ENCODE results near the gene PCMTD2. TPM values are rescaled to one million over a fixed set of nuclear protein-coding genes. Genes with fewer than 3 reads are reported as not detected.

PCMTD2 gene
- total RNA-seq, 2 donors from 2014 or later = 55.9 to 113 TPM

DNA sequence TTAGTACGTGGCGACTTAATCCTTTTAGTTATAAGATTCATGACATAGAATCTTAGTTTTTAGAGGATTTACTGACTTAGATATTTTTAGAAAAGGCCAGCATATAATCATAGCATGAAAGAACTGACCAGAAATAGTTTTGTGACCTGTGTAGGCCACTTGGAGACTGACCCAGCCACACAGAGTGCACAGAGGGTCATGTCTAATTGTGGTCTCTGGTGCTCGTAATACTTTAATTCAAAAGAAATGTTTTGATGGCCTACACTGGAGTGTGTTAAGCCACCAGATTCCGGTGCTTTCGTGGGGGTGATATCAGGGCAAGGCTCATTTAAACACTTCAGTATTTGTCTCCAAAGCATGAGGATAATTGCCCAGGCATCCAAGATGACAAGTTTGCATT is 11.4 kb downstream of the PCMTD2 start:
- no peaks in the 10 kb centered on the region for H3K27me3 ChIP-seq (replicated peaks; ENCODE audit: insufficient read depth)
- no peaks in the 10 kb centered on the region for H3K9me3 ChIP-seq
- H3K4me1 ChIP-seq (ENCODE audit: control insufficient read depth in 1 of 2, low read depth in 2 of 2) = no peaks in the 10 kb centered on the region
- H3K27ac ChIP-seq = no peak overlapping the region
- no peak overlapping the region for H3K4me3 ChIP-seq
- no peak for DNase-seq (ENCODE audit: low spot score)
- ATAC-seq (ENCODE audit: insufficient number of reproducible peaks, low FRiP score, low read depth) = no peak
- TF ChIP-seq, protein P1, sequence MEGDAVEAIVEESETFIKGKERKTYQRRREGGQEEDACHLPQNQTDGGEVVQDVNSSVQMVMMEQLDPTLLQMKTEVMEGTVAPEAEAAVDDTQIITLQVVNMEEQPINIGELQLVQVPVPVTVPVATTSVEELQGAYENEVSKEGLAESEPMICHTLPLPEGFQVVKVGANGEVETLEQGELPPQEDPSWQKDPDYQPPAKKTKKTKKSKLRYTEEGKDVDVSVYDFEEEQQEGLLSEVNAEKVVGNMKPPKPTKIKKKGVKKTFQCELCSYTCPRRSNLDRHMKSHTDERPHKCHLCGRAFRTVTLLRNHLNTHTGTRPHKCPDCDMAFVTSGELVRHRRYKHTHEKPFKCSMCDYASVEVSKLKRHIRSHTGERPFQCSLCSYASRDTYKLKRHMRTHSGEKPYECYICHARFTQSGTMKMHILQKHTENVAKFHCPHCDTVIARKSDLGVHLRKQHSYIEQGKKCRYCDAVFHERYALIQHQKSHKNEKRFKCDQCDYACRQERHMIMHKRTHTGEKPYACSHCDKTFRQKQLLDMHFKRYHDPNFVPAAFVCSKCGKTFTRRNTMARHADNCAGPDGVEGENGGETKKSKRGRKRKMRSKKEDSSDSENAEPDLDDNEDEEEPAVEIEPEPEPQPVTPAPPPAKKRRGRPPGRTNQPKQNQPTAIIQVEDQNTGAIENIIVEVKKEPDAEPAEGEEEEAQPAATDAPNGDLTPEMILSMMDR (IDR thresholded peaks at IDR 0.05) = no peak
- peaks cover 7% of the 10 kb centered on the region for H3K36me3 ChIP-seq

DNA sequence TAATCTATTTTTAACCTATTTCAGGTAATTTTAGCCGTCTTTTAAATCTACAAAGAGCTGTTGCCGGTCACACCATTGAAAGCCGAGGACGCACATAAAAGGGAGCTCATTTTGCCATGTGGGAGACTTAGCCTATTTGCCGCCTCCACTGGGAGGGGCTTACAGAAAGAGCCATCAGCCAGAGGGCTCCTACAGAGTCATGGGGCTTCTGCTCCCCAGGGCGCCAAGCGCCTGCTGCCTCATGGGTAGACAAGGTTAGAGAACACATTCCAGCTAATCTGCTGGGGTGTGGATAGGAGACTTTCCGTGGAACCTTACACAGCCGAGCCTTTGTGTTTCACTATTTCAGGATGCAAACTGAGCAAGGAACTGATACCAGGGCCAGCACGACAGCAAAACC is 12.6 kb downstream of the PCMTD2 start:
- peaks cover 7% of the 10 kb centered on the region for H3K36me3 ChIP-seq
- H3K27me3 ChIP-seq (replicated peaks; ENCODE audit: insufficient read depth) = no peaks in the 10 kb centered on the region
- H3K4me1 ChIP-seq (ENCODE audit: control insufficient read depth in 1 of 2, low read depth in 2 of 2) = no peaks in the 10 kb centered on the region
- DNase-seq (ENCODE audit: low spot score) (no peak), ATAC-seq (ENCODE audit: insufficient number of reproducible peaks, low FRiP score, low read depth) (no peak)
- H3K4me3 ChIP-seq = no peak overlapping the region
- H3K9me3 ChIP-seq = no peaks in the 10 kb centered on the region
- no peak overlapping the region for H3K27ac ChIP-seq
- TF ChIP-seq, protein P1 (IDR thresholded peaks at IDR 0.05) = no peak

DNA sequence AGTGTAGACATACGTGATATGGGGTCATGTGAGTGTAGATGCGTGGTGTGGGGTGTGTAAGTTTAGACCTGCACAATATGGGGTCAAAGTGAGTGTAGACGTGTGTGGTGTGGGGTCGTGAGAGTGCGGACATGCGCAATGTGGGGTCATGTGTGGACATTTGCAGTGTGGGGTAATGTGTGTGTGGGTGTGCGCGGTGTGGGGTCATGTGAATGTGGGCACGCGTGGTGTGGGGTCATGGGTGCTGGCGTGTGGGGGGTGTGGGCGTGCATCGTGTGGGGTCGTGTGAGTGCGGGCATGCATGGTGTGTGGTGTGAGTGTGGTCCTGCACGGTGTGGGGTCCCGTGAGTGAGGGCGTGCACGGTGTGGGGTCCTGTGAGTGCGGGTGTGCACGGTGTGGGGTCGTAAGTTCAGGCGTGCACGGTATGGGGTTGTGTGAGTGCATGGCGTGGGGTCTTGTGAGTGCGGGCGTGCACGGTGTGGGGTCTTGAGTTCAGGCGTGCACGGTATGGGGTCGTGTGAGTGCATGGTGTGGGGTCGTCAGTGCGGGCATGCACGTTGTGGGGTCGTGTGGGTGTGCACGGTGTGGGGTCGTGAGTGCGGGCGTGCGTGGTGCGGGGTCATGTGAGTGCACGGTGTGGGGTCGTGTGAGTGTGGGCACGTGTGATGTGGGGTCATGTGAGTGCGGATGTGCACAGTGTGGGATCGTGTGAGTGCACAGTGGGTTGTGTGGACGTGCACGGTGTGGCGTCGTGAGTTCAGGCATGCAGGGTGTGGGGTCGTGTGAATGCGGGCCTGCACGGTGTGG is 14.3 kb downstream of the PCMTD2 start:
- H3K36me3 ChIP-seq = peaks cover 7% of the 10 kb centered on the region
- H3K9me3 ChIP-seq = no peaks in the 10 kb centered on the region

DNA sequence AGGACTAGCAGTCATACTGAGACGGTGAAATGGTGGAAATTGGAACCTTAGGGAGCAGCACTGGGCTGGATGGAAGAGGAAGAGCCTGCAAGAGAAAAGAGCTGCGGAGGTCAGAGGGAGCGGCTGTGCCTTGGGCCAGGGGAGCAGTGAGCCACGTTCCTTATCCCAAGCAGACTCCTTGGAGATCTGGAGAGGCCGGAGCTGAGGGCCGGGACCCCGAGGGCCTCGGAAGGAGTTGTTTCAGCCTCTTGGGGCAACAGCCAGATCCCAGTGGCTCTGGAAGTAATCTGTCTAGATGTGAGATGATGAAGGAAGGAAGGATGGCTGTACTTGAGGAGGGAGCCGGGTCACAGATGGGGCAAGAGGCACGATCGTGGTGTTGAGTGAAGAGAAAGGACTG is 16.1 kb downstream of the PCMTD2 start:
- Histone ChIP-seq H3K36me3 (peaks cover 7% of the 10 kb centered on the region), H3K4me3 (no peak overlapping the region), H3K27ac (no peak overlapping the region), H3K4me1 (ENCODE audit: control insufficient read depth in 1 of 2, low read depth in 2 of 2) (no peaks in the 10 kb centered on the region), H3K27me3 (replicated peaks; ENCODE audit: insufficient read depth) (no peaks in the 10 kb centered on the region), H3K9me3 (no peaks in the 10 kb centered on the region)
- TF ChIP-seq, protein P1 (IDR thresholded peaks at IDR 0.05) = no peak
- ATAC-seq (ENCODE audit: insufficient number of reproducible peaks, low FRiP score, low read depth) (no peak), DNase-seq (ENCODE audit: low spot score) (no peak)

More for the DNA sequence above, 14.3 kb downstream of the PCMTD2 start:
- Histone ChIP-seq H3K27me3 (replicated peaks; ENCODE audit: insufficient read depth) (no peaks in the 10 kb centered on the region), H3K4me1 (ENCODE audit: control insufficient read depth in 1 of 2, low read depth in 2 of 2) (no peaks in the 10 kb centered on the region), H3K4me3 (no peak overlapping the region), H3K27ac (no peak overlapping the region)
- no peak for DNase-seq (ENCODE audit: low spot score)
- TF ChIP-seq, protein P1 (IDR thresholded peaks at IDR 0.05) = no peak
- no peak for ATAC-seq (ENCODE audit: insufficient number of reproducible peaks, low FRiP score, low read depth)

DNA sequence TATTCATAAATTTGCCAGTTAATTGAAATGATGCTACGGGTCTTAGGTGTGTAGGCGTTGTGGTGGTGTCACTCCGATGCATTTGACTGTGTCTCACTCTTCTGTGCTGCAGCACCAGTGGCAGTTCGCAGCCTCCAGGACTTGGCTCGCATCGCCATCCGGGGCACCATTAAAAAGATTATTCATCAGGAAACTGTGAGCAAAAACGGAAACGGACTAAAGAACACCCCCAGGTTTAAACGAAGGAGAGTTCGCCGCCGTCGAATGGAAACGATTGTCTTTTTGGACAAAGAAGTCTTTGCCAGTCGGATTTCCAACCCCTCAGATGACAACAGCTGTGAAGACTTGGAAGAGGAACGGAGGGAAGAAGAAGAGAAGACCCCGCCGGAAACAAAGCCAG is 17.6 kb downstream of the PCMTD2 start:
- TF ChIP-seq, protein P1 (IDR thresholded peaks at IDR 0.05) = no peak
- no peaks in the 10 kb centered on the region for H3K4me1 ChIP-seq (ENCODE audit: control insufficient read depth in 1 of 2, low read depth in 2 of 2)
- no peaks in the 10 kb centered on the region for H3K27me3 ChIP-seq (replicated peaks; ENCODE audit: insufficient read depth)
- no peaks in the 10 kb centered on the region for H3K9me3 ChIP-seq
- DNase-seq (ENCODE audit: low spot score) (no peak), ATAC-seq (ENCODE audit: insufficient number of reproducible peaks, low FRiP score, low read depth) (no peak)
- no peak overlapping the region for H3K4me3 ChIP-seq
- peaks cover 7% of the 10 kb centered on the region for H3K36me3 ChIP-seq
- no peak overlapping the region for H3K27ac ChIP-seq
